ENCODE data around the gene DSCAML1. TPM values are rescaled to one million over a fixed set of nuclear protein-coding genes. Genes with fewer than 3 reads are reported as not detected.

DSCAML1 gene
- total RNA-seq, 6 experiments from 2014 or later = not detected

GRCh38 chr11:117803896-117804295, 6.9 kb upstream of the DSCAML1 start:
- no peak overlapping the region for H3K27ac Mint-ChIP-seq
- no peaks in the 10 kb centered on the region for H3K4me1 Mint-ChIP-seq (ENCODE audit: low read depth)
- no peak overlapping the region for H3K4me3 Mint-ChIP-seq
- no peaks in the 10 kb centered on the region for H3K36me3 Mint-ChIP-seq (ENCODE audit: low read depth)
- DNase-seq = no peak
- H3K9me3 Mint-ChIP-seq = no peaks in the 10 kb centered on the region
- TF ChIP-seq, protein P1, sequence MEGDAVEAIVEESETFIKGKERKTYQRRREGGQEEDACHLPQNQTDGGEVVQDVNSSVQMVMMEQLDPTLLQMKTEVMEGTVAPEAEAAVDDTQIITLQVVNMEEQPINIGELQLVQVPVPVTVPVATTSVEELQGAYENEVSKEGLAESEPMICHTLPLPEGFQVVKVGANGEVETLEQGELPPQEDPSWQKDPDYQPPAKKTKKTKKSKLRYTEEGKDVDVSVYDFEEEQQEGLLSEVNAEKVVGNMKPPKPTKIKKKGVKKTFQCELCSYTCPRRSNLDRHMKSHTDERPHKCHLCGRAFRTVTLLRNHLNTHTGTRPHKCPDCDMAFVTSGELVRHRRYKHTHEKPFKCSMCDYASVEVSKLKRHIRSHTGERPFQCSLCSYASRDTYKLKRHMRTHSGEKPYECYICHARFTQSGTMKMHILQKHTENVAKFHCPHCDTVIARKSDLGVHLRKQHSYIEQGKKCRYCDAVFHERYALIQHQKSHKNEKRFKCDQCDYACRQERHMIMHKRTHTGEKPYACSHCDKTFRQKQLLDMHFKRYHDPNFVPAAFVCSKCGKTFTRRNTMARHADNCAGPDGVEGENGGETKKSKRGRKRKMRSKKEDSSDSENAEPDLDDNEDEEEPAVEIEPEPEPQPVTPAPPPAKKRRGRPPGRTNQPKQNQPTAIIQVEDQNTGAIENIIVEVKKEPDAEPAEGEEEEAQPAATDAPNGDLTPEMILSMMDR (IDR thresholded peaks at IDR 0.05) = no peak
- H3K27me3 Mint-ChIP-seq (ENCODE audit: insufficient read depth) = peaks cover 40% of the 10 kb centered on the region

DNA sequence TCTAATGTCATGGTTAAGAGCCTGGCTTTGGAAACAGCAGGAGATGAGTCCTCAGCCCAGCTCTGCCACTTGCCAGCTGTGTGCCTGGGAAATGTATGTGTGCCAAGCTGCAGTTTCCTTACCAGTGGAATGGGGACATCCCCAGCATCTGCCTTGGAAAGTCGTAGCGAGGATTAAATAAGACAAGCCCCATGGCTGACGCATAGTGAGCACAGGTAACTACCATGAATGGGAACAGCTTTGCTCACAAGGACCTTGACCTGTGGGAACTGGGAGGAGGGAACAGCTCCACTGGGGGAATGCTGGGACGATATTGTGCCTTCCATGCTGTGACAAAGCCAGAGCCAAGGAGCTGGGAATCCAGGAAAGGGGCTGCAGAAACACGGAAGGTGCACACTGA, 2.6 kb upstream of the DSCAML1 start:
- no peaks in the 10 kb centered on the region for H3K9me3 Mint-ChIP-seq
- H3K27ac Mint-ChIP-seq = no peak overlapping the region
- no peak for DNase-seq
- H3K4me3 Mint-ChIP-seq = no peak overlapping the region
- no peaks in the 10 kb centered on the region for H3K36me3 Mint-ChIP-seq (ENCODE audit: low read depth)
- H3K27me3 Mint-ChIP-seq (ENCODE audit: insufficient read depth) = peaks cover 40% of the 10 kb centered on the region
- TF ChIP-seq, protein P1 (IDR thresholded peaks at IDR 0.05) = no peak
- H3K4me1 Mint-ChIP-seq (ENCODE audit: low read depth) = no peaks in the 10 kb centered on the region

DNA sequence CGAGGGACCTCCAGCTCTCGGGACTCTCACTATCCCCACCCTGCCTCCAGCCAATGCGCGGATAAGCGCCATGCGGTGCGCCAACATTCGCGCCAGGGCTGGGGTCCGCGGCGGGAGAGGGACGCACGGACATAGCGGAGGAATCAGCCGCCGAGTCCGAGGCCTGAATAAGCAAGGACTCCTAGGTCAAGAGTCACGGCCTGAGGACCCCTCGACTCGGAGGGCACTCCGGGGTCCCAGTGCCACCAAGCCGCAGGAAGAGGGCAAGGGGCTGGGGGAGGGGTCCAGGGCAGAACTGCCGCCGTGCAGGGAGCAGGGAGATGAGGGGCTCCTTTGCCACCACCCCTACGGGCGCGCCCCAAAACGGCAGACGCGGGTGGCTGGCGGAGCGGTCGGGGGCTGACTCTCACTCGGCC, 552 bp downstream of the DSCAML1 start:
- H3K4me1 Mint-ChIP-seq (ENCODE audit: low read depth) = no peaks in the 10 kb centered on the region
- H3K27me3 Mint-ChIP-seq (ENCODE audit: insufficient read depth) = peaks cover 38% of the 10 kb centered on the region
- H3K27ac Mint-ChIP-seq = no peak overlapping the region
- no peaks in the 10 kb centered on the region for H3K36me3 Mint-ChIP-seq (ENCODE audit: low read depth)
- TF ChIP-seq, protein P1 (IDR thresholded peaks at IDR 0.05) = no peak
- no peaks in the 10 kb centered on the region for H3K9me3 Mint-ChIP-seq
- no peak overlapping the region for H3K4me3 Mint-ChIP-seq
- no peak for DNase-seq

- Mint-ChIP-seq H3K9me3 (no peaks in the 10 kb centered on the region), H3K27me3 (ENCODE audit: insufficient read depth) (peaks cover 38% of the 10 kb centered on the region), H3K4me1 (ENCODE audit: low read depth) (no peaks in the 10 kb centered on the region), H3K4me3 (no peak overlapping the region), H3K36me3 (ENCODE audit: low read depth) (no peaks in the 10 kb centered on the region), H3K27ac (no peak overlapping the region)
- TF ChIP-seq, protein P1 (IDR thresholded peaks at IDR 0.05) = no peak
- DNase-seq = no peak
Observed at GRCh38 chr11:117795638-117796455, 1.2 kb downstream of the DSCAML1 start.

DNA sequence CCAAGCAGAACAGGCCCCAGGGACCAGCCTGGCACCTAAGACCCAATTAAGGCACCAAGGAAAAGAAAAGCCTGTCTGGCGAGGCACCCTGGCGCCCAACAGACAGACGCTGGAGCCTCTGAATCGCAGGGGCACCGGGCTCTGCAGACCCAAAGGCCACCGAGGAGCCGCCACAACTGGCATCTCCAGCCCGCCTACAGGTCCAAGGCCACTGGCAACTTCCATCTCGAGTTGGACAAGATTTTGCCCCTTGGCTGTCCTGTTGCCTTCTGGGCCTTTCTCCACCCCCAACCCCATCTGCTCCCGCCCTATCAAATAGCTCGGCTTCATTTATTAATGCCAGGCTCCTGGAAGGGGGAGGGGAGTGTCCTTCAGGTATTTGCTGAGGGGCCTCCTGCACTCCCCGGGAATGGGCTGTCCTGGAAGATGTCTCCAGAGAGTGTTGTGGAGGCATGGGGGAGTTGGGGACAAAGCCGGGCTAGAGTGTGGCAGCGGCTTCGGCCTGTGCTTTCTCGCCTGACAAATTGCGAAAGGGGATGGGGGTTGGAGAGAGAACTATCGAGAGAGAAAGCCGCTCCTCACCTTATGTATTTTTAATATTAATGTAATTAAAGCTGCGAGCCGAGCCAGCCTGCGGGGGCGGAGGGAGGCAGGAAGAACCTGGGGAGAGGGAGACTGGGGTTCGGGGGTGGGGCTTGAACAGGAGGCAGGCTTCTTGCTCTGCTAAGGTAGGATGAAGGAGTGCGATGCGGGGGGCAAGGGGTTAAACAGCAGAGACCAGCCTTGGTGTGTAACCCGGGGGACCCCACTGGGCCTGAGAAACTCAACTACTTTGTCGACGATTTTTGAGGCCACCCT, 2.0 kb downstream of the DSCAML1 start:
- H3K27ac Mint-ChIP-seq = no peak overlapping the region; the same call in 1 of the 2 replicates
- DNase-seq = no peak
- peaks cover 36% of the 10 kb centered on the region for H3K27me3 Mint-ChIP-seq (ENCODE audit: insufficient read depth)
- H3K36me3 Mint-ChIP-seq (ENCODE audit: low read depth) = no peaks in the 10 kb centered on the region
- H3K9me3 Mint-ChIP-seq = no peaks in the 10 kb centered on the region
- H3K4me1 Mint-ChIP-seq (ENCODE audit: low read depth) = no peaks in the 10 kb centered on the region
- TF ChIP-seq, protein P1 (IDR thresholded peaks at IDR 0.05) = no peak
- H3K4me3 Mint-ChIP-seq = no peak overlapping the region
